Neural cell (in vitro differentiated cells): Measurements from ENCODE around the gene TMC3. TPM values are rescaled to one million over a fixed set of nuclear protein-coding genes. Genes with fewer than 3 reads are reported as not detected.

Source experiments
- H2AFZ ChIP-seq: fragments of 200-600, 300-800 bp; sonication (generic), shearing (Covaris generic); 2 replicates; pipeline ENCODE4 v1.6.0; 2014; ENCODE audit warnings: low read depth, mild to moderate bottlenecking, antibody characterized with exemption, low read length, moderate library complexity
- H3F3A ChIP-seq: fragments of 200-600 bp; shearing (Covaris generic); 2 replicates; pipeline ENCODE4 v1.6.1; 2016; ENCODE audit warnings: mild to moderate bottlenecking, moderate library complexity, mixed read lengths, antibody characterized with exemption, low read length; ENCODE audit not compliant: insufficient read depth, poor library complexity, severe bottlenecking
- H3K27ac ChIP-seq: fragments of 200-600, 300-800 bp; sonication (generic), shearing (Covaris generic); 2 replicates; pipeline ENCODE4 v1.5.1; 2014; ENCODE audit warnings: mild to moderate bottlenecking, low read length, moderate library complexity
- H3K27me3 ChIP-seq: fragments of 300-800, 200-600 bp; sonication (generic), shearing (Covaris generic); 2 replicates; pipeline ENCODE4 v1.6.0; 2014; ENCODE audit warnings: mild to moderate bottlenecking, low read depth, low read length, moderate library complexity; ENCODE audit not compliant: insufficient read depth
- H3K36me3 ChIP-seq: fragments of 300-800, 200-600 bp; sonication (generic), shearing (Covaris generic); 2 replicates; pipeline ENCODE4 v1.5.1; 2014; ENCODE audit warnings: mild to moderate bottlenecking, antibody characterized with exemption, low read length, moderate library complexity; ENCODE audit not compliant: insufficient read depth
- H3K4me2 ChIP-seq: fragments of 300-800, 200-600 bp; sonication (generic), shearing (Covaris generic); 2 replicates; pipeline ENCODE4 v1.6.0; 2014; ENCODE audit warnings: mild to moderate bottlenecking, low read length
- H3K4me3 ChIP-seq: fragments of 300-800, 200-600 bp; sonication (generic), shearing (Covaris generic); 2 replicates; pipeline ENCODE4 v1.5.1; 2014; ENCODE audit warnings: mild to moderate bottlenecking, low read length, moderate library complexity
- H3K79me2 ChIP-seq: fragments of 200-600 bp; shearing (Covaris generic); replicated peaks from 2 replicates; pipeline ENCODE4 v1.6.0; 2014; ENCODE audit warnings: mild to moderate bottlenecking, low read length, moderate library complexity; ENCODE audit not compliant: insufficient read depth
- H3K9ac ChIP-seq: fragments of 300-800, 200-600 bp; sonication (generic), shearing (Covaris generic); 2 replicates; pipeline ENCODE4 v1.6.1; 2016; ENCODE audit warnings: mild to moderate bottlenecking, low read length, mixed read lengths
- H3K9me2 ChIP-seq: fragments of 200-600 bp; shearing (Covaris generic); 2 replicates; pipeline ENCODE4 v1.6.1; 2016; ENCODE audit warnings: mild to moderate bottlenecking, low read length, mixed read lengths; ENCODE audit not compliant: insufficient read depth
- H3K9me3 ChIP-seq: fragments of 200-600, 300-800 bp; sonication (generic), shearing (Covaris generic); 2 replicates; pipeline ENCODE4 v1.6.1; 2016; ENCODE audit warnings: mild to moderate bottlenecking, mixed run types, low read length, moderate library complexity, mixed read lengths
- H4K20me1 ChIP-seq: fragments of 200-600 bp; shearing (Covaris generic); 2 replicates; pipeline ENCODE4 v1.6.1; 2016; ENCODE audit warnings: mild to moderate bottlenecking, mixed run types; ENCODE audit not compliant: insufficient read depth
- EP300 ChIP-seq: fragments of 450-650 bp; conservative IDR thresholded peaks from 2 replicates; pipeline ENCODE4 v1.6.1; 2014; ENCODE audit warnings: antibody characterized with exemption, mild to moderate bottlenecking, moderate library complexity; ENCODE audit not compliant: poor library complexity, severe bottlenecking
- EZH2 ChIP-seq: fragments of 200-600, 300-800 bp; shearing (Covaris generic), sonication (generic); IDR thresholded peaks from 2 replicates; pipeline ENCODE4 v1.6.1; 2014; ENCODE audit warnings: antibody characterized with exemption, low read length, borderline replicate concordance, mild to moderate bottlenecking; ENCODE audit not compliant: insufficient read depth, poor library complexity, severe bottlenecking
- MXI1 ChIP-seq: fragments of 450-650 bp; conservative IDR thresholded peaks from 2 replicates; pipeline ENCODE4 v1.6.1; 2014; ENCODE audit warnings: antibody characterized with exemption, mild to moderate bottlenecking; ENCODE audit not compliant: poor library complexity, severe bottlenecking
- POLR2AphosphoS5 ChIP-seq: IDR thresholded peaks from 2 replicates; pipeline ENCODE4 v1.6.1; 2012
- RAD21 ChIP-seq: fragments of 450-650 bp; conservative IDR thresholded peaks from 2 replicates; pipeline ENCODE4 v1.6.1; 2014; ENCODE audit warnings: antibody characterized with exemption, mild to moderate bottlenecking, moderate library complexity
- SMC3 ChIP-seq: fragments of 450-650 bp; conservative IDR thresholded peaks from 2 replicates; pipeline ENCODE4 v1.6.1; 2014; ENCODE audit warnings: antibody characterized with exemption, mild to moderate bottlenecking, moderate library complexity; ENCODE audit not compliant: poor library complexity
- TAF1 ChIP-seq: IDR thresholded peaks from 2 replicates; pipeline ENCODE4 v1.6.1; 2012; ENCODE audit warnings: low read depth
- polyA plus RNA-seq: library from polyadenylated mRNA; depleted of rRNA; stranded (reverse); fragments of >200 nt; gene quantifications from 2 replicates; pipeline ENCODE4 v1.2.3, GENCODE V29; 2014
- TF ChIP-seq, protein P1 (sequence below): fragments of 450-650 bp; IDR thresholded peaks from 2 replicates; pipeline ENCODE4 v1.5.1; 2014; ENCODE audit warnings: antibody characterized with exemption, mild to moderate bottlenecking, moderate library complexity; ENCODE audit not compliant: poor library complexity, severe bottlenecking
- TF ChIP-seq, protein P2 (sequence below): IDR thresholded peaks from 2 replicates; pipeline ENCODE4 v1.6.1; 2012; ENCODE audit warnings: borderline replicate concordance

Gene TMC3
- polyA plus RNA-seq, 1 donor from 2014 or later: not detected

DNA sequence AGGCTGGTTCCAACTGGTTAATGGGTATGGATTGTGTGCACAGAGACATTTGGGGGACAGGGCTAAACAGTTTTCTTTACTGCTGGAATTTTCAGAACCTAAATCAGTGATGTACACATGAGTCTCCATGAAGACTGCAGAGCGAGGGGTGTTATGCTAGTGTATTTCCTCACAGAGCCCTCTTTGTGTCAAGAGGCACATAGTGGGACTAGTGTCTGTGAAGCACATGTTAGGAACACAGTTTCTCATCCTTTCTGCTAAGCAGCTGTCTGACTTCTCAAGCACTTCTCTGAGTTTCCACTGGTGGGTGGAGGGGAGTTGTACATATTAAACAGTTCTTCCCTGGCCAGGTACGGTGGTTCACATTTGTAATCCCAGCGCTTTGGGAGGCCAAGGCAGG, 40.6 kb downstream of the TMC3 start:
- H3K4me3 ChIP-seq: no peak overlapping the region
- no peaks in the 10 kb centered on the region for H3K9me3 ChIP-seq
- H3K4me2 ChIP-seq: no peak overlapping the region
- H3K9me2 ChIP-seq: no peaks in the 10 kb centered on the region
- no peaks in the 10 kb centered on the region for H3K36me3 ChIP-seq
- H2AFZ ChIP-seq: no peak overlapping the region
- H3K27me3 ChIP-seq: no peaks in the 10 kb centered on the region
- H3K27ac ChIP-seq: no peak overlapping the region
- no peaks in the 10 kb centered on the region for H3K79me2 ChIP-seq
- TF ChIP-seq MXI1: no peak
- TF ChIP-seq, protein P1, sequence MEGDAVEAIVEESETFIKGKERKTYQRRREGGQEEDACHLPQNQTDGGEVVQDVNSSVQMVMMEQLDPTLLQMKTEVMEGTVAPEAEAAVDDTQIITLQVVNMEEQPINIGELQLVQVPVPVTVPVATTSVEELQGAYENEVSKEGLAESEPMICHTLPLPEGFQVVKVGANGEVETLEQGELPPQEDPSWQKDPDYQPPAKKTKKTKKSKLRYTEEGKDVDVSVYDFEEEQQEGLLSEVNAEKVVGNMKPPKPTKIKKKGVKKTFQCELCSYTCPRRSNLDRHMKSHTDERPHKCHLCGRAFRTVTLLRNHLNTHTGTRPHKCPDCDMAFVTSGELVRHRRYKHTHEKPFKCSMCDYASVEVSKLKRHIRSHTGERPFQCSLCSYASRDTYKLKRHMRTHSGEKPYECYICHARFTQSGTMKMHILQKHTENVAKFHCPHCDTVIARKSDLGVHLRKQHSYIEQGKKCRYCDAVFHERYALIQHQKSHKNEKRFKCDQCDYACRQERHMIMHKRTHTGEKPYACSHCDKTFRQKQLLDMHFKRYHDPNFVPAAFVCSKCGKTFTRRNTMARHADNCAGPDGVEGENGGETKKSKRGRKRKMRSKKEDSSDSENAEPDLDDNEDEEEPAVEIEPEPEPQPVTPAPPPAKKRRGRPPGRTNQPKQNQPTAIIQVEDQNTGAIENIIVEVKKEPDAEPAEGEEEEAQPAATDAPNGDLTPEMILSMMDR: no peak
- TF ChIP-seq POLR2AphosphoS5: no peak
- no peak for TF ChIP-seq EZH2
- no peak for TF ChIP-seq RAD21
- TF ChIP-seq, protein P2, sequence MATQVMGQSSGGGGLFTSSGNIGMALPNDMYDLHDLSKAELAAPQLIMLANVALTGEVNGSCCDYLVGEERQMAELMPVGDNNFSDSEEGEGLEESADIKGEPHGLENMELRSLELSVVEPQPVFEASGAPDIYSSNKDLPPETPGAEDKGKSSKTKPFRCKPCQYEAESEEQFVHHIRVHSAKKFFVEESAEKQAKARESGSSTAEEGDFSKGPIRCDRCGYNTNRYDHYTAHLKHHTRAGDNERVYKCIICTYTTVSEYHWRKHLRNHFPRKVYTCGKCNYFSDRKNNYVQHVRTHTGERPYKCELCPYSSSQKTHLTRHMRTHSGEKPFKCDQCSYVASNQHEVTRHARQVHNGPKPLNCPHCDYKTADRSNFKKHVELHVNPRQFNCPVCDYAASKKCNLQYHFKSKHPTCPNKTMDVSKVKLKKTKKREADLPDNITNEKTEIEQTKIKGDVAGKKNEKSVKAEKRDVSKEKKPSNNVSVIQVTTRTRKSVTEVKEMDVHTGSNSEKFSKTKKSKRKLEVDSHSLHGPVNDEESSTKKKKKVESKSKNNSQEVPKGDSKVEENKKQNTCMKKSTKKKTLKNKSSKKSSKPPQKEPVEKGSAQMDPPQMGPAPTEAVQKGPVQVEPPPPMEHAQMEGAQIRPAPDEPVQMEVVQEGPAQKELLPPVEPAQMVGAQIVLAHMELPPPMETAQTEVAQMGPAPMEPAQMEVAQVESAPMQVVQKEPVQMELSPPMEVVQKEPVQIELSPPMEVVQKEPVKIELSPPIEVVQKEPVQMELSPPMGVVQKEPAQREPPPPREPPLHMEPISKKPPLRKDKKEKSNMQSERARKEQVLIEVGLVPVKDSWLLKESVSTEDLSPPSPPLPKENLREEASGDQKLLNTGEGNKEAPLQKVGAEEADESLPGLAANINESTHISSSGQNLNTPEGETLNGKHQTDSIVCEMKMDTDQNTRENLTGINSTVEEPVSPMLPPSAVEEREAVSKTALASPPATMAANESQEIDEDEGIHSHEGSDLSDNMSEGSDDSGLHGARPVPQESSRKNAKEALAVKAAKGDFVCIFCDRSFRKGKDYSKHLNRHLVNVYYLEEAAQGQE: no peak
- no peak for TF ChIP-seq TAF1
- TF ChIP-seq SMC3: no peak
- TF ChIP-seq EP300: no peak
- H3K9ac ChIP-seq: no peak overlapping the region
- no peaks in the 10 kb centered on the region for H4K20me1 ChIP-seq
- no peaks in the 10 kb centered on the region for H3F3A ChIP-seq

DNA sequence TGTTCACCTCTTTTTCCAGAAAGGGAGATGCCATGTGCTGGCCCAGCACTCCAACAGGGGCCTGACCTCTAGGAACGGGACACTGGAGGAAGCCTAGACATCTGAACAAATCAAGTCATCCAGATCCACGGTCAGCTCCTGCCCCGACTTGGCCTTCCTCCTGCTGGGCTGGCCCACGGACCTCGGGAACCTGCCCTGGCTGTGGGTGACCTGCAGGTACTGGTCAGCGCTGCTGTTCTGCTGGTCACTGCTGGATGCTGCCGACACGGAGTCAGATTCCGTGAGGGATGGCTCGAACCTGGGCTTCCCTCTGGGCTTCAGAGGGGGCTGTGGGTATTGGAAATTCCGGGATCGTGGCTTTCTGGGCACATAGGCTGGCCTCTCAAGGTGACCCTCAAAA, 41.7 kb downstream of the TMC3 start:
- Histone ChIP-seq H4K20me1 (no peaks in the 10 kb centered on the region), H3K27me3 (no peaks in the 10 kb centered on the region), H3K9me2 (no peaks in the 10 kb centered on the region), H2AFZ (no peak overlapping the region), H3K4me2 (no peak overlapping the region), H3F3A (no peaks in the 10 kb centered on the region), H3K79me2 (no peaks in the 10 kb centered on the region), H3K36me3 (no peaks in the 10 kb centered on the region), H3K9me3 (no peaks in the 10 kb centered on the region), H3K9ac (no peak overlapping the region), H3K27ac (no peak overlapping the region), H3K4me3 (no peak overlapping the region)
- TF ChIP-seq TAF1 (no peak), POLR2AphosphoS5 (no peak), RAD21 (no peak), EP300 (no peak), EZH2 (no peak), MXI1 (no peak), SMC3 (no peak)
- TF ChIP-seq, protein P1: no peak
- TF ChIP-seq, protein P2: no peak
